ENCODE data around the gene CLBA1. TPM values are rescaled to one million over a fixed set of nuclear protein-coding genes. Genes with fewer than 3 reads are reported as not detected.

CLBA1 gene
- total RNA-seq: under 1 TPM; 0.47 to 0.67 TPM

GRCh38 chr14:104985675-104986486, at the start of gene CLBA1:
Gene CLBA1 (plus strand): TSS chr14:104985788. CDS start chr14:104986432, 644 bp downstream.
- intact Hi-C loops (cut with micrococcal nuclease): no loop called here

GRCh38 chr14:104935955-104936354, 49.6 kb upstream of the CLBA1 start:
- no peak for TF ChIP-seq CTCF (IDR thresholded peaks at IDR 0.05)
- intact Hi-C loops (cut with micrococcal nuclease): no loop called here

More at GRCh38 chr14:104985675-104986486, at the start of gene CLBA1:
- H3K36me3 Mint-ChIP-seq (ENCODE audit: low read depth): no peaks in the 10 kb centered on the region
- peak within 1 kb of the TSS; percentile 59 for H3K27ac Mint-ChIP-seq
- DNase-seq (peak; percentile 85), ATAC-seq (peak; percentile 98)
- peak within 1 kb of the TSS; percentile 67 for H3K4me3 Mint-ChIP-seq
- POLR2A ChIA-PET: interaction anchor here (1.0 to 3.0 kb wide), 2 partner anchors 34 to 296 kb away, joined by 3 to 24 read pairs; partner anchors contain the start of gene CDCA4
- peaks cover 3% of the 10 kb centered on the region for H3K4me1 Mint-ChIP-seq (ENCODE audit: low read depth)
- CTCF ChIA-PET: interaction anchor here (1.0 to 3.6 kb wide), 5 partner anchors 8 to 90 kb away, joined by 3 to 30 read pairs (median 5); no protein-coding TSS in a partner anchor
- no peak for TF ChIP-seq CTCF (IDR thresholded peaks at IDR 0.05)
- no peaks in the 10 kb centered on the region for H3K9me3 Mint-ChIP-seq
- H3K27me3 Mint-ChIP-seq: no peaks in the 10 kb centered on the region

GRCh38 chr14:104936361-104937155, 49.0 kb upstream of the CLBA1 start:
- CTCF ChIA-PET: interaction anchor here (1.2 kb wide), 1 partner anchor 109 kb away, joined by 4 read pairs; no protein-coding TSS in a partner anchor

More at GRCh38 chr14:104935955-104936354, 49.6 kb upstream of the CLBA1 start:
- H3K9me3 Mint-ChIP-seq: no peaks in the 10 kb centered on the region
- no peak overlapping the region for H3K27ac Mint-ChIP-seq
- no peak for DNase-seq
- no peaks in the 10 kb centered on the region for H3K4me1 Mint-ChIP-seq (ENCODE audit: low read depth)
- ChIA-PET CTCF (interaction anchor here (1.2 kb wide), 1 partner anchor 110 kb away, joined by 4 read pairs; no protein-coding TSS in a partner anchor), POLR2A (no interaction called here)
- H3K36me3 Mint-ChIP-seq (ENCODE audit: low read depth): no peaks in the 10 kb centered on the region
- no peak overlapping the region for H3K4me3 Mint-ChIP-seq
- ATAC-seq: no peak
- peaks cover 11% of the 10 kb centered on the region for H3K27me3 Mint-ChIP-seq

GRCh38 chr14:104937161-104937560, 48.4 kb upstream of the CLBA1 start:
- no peak for TF ChIP-seq CTCF (IDR thresholded peaks at IDR 0.05)
- no peaks in the 10 kb centered on the region for H3K36me3 Mint-ChIP-seq (ENCODE audit: low read depth)
- ChIA-PET CTCF (no interaction called here), POLR2A (no interaction called here)
- no peak for DNase-seq
- intact Hi-C loops (cut with micrococcal nuclease): no loop called here
- H3K4me1 Mint-ChIP-seq (ENCODE audit: low read depth): no peaks in the 10 kb centered on the region
- no peaks in the 10 kb centered on the region for H3K9me3 Mint-ChIP-seq
- peaks cover 11% of the 10 kb centered on the region for H3K27me3 Mint-ChIP-seq
- H3K4me3 Mint-ChIP-seq: no peak overlapping the region
- H3K27ac Mint-ChIP-seq: no peak overlapping the region
- ATAC-seq: no peak

More at GRCh38 chr14:104936361-104937155, 49.0 kb upstream of the CLBA1 start:
- POLR2A ChIA-PET: no interaction called here
- Mint-ChIP-seq H3K27ac (no peak overlapping the region), H3K9me3 (no peaks in the 10 kb centered on the region), H3K27me3 (peaks cover 11% of the 10 kb centered on the region), H3K4me1 (ENCODE audit: low read depth) (no peaks in the 10 kb centered on the region), H3K4me3 (no peak overlapping the region), H3K36me3 (ENCODE audit: low read depth) (no peaks in the 10 kb centered on the region)
- intact Hi-C loops (cut with micrococcal nuclease): no loop called here
- DNase-seq: no peak
- no peak for TF ChIP-seq CTCF (IDR thresholded peaks at IDR 0.05)
- ATAC-seq: no peak

Measured in activated CD8-positive, alpha-beta T cell treated with anti-CD3 and anti-CD28 coated beads for 36 hours (primary cell).